Measurements from ENCODE around the gene GRIN2C.
"Not testable (repeated sequence)": the region's sequence is repeated elsewhere in the genome, so short reads cannot be mapped to it uniquely, and the experiment has no call there.

The GRIN2C gene

DNA sequence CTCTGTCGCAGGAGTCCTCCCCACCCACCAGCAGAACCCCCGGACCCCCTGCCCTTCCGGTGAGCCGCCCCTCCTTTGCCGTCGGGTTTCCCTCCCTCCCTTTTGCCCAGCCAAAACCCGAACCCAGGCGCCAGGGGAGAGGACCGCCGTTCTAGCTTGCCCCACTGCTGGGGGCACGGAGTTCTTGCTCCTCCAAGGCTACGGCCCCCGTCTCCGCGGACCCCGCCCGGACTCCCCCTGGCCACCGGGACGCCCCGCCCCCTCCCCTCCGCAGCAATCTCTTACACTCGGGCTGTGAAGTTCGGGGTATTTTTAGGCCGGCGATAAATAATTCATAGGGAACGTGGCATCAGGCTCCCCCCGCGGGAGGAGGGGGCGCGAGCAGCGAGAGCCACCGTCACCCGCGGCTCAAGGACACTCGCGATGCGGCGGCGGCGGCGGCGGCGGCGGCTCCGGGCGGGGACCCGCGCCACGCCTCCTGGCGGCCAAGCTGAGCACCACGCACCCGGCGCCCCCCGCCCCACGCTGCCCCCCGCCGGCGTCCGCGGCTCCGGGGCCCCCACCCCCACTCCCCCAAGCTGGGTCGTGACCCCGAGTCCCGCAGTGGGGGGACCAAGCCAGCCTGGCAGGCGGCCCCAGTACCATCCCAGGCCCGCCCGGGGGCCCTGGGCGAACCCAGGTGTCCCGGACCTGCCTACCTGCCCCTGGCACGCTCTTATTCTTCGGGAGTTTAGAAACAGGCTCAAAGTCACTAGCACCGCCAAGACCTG lies at the start of gene GRIN2C:
Gene GRIN2C, minus strand, starts transcription at position 427 of the 770 bp plus-strand sequence. CDS start 4,793 bp downstream, outside the sequence.
- DNase-seq, result peak; percentile 32

DNA sequence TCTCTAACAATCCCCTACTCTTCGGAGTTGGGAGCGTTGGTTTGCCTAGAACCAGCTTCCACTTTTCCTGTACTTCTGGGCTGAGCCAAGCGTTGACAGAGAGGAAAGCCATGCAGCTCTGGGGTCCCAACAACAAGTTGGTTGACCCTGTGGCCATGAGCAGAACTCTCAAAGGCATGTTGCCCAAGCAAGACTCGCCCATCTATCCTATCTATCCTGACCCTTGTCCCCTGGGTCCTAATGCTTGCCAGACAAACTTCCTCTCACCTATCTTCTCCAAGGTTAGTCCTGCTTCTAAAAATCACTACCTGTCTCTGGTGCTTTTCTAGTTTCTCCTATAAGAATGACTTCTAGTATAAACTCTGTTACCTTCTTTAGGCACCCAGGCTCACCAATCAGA lies 49.4 kb upstream of the GRIN2C start:
- not testable (repeated sequence) for DNase-seq

GRCh38 chr17:74907012-74907411 lies 47.3 kb upstream of the GRIN2C start:
- no peak for DNase-seq

DNA sequence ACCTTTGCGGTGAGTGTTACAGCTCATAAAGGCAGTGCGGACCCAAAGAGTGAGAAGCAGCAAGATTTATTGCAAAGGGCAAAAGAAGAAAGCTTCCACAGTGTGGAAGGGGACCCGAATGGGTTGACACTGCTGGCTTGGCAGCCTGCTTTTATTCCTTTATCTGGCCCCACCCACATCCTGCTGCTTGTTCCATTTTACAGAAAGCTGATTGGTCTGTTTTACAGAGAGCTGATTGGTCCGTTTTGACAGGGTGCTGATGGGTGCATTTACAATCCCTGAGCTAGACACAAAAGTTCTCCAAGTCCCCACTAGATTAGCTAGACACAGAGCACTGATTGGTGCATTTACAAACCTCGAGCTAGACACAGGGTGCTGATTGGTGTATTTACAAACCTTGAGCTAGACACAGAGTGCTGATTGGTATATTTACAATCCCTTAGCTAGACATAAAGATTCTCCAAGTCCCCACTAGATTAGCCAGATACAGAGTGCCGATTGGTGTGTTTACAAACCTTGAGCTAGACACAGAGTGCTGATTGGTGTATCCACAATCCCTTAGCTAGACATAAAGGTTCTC lies 46.6 kb upstream of the GRIN2C start:
- peak; percentile 31 for DNase-seq

DNA sequence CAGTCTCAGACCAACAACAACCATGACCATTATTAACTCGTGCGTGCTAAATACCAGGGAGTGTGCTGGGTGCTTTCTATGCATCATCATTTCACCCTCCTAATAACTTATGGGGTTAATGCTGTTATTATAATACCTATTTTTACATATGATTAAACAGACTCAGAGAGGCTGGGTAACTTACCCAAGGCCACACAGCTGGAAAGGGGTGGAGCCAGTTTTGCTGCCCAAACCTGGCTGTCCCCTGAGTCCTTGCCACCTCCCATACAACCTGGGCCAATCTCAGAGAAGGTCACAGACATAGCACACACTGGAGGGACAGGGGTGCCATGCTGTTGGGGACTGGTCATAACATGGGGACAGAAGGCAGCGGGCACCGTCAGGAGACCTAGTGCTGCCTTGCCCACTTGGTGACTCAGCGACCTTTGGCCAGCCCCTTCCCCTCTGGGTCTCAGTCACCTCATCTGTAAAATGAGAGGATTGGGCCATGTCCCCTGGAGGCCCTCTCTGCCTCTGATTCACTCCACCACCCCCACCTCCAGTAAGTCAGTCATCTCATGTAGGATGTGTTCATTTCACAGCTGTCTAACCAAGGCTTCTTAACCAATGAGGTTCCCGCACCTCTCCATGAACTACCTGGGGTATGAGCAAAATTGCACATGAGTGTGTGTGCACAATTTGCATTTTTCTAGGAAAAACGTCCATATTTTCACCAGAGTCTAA lies 45.2 kb upstream of the GRIN2C start:
- no peak for DNase-seq

GRCh38 chr17:74903671-74904070 lies 44.0 kb upstream of the GRIN2C start:
- DNase-seq, result no peak

DNA sequence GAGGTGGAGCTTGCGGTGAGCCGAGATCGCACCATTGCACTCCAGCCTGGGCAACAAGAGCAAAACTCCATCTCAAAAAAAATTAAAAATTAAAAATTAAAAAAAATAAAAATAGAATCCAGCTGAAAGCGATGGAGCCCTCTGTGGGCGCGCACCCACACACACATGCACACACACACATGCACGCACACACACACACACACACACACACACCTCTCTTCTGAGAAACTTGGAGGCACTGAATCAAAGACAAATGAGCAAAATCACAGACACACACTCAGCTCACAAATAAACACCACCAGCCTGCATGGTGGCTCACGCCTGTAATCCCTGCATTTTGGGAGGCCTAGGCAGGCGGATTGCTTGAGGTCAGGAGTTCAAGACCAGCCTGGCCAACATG lies 43.3 kb upstream of the GRIN2C start:
- DNase-seq, result no peak

- DNase-seq, result peak; percentile 27
Measured at GRCh38 chr17:74901353-74902135, 41.9 kb upstream of the GRIN2C start.

- DNase-seq, result no peak
Measured at GRCh38 chr17:74900208-74900607, 40.5 kb upstream of the GRIN2C start.

DNA sequence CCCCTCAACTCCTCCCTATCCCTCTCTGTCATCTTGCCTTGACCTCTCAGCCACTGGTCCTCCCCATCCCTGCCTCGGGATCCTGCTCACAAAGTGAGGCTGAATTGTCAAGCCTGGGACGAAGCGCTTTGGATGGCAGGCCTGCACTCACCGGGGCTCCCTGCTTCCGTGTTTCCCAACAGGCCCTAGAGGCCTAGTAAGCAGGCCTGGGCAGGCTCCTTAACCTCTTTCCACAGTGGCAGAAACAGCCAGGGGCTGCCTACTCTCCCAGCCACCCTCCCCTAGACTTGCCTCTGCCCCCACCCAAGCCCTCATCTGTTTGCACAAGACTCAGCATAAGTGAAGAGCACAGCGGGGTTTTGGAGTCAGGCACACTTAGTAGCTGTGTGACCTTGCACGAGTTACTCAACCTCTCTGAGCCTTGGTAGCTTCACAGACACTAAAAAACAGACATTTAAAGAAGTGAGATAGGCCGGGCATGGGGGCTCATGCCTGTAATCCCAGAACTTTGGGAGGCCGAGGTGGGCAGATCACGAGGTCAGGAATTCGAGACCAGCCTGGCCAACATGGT lies 38.8 kb upstream of the GRIN2C start:
- DNase-seq, result no peak

- DNase-seq, result no peak
Measured at GRCh38 chr17:74893936-74894671, 34.4 kb upstream of the GRIN2C start.

DNA sequence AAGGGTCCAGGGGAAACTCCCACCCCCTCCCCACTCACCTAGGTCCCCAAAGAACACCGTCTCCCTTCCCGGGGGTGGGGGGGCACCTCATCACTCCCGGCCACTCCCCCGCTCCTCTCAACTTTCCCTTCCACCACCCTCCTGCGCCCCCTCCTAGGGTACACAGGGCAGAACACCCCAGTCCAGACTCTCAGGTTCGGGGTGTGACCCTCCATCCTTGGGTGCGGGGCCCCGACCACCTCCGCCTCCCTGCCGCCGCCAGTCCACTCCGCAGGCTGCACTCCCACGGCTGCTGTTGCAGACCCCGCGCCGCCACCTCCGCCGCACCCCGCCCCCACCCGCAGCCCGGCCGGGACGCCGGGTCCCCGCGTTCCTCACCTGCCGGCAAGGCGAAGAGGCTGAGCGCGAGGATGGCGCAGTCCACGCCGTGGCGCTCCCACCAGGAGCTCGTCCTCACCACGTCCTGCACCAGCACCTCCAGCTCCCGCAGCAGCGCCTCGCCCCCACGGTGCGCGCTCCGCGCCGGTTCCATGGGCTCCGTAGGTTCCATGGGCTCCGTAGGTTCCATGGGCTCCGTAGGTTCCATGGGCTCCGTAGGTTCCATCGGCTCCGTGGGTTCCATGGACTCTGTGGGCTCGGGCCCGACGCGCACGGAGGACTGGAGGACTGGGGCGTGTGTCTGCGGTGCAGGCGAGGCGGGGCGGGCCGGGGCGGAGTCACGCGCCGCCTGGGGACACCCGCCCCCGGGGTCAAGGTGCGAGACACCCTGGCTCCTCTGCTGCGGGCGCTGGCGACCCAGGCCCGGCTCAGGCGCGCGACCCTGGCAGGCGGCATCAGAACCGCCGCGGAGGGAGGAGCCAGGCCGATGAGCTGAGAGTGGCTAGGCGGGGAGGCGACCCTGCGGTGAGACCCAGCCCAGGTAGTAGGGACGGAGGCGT lies 33.6 kb upstream of the GRIN2C start, which contains the start of gene FADS6:
Gene FADS6, minus strand, starts transcription at position 660 of the 938 bp plus-strand sequence. Its CDS starts 38 bp downstream, at position 622.
- no peak for DNase-seq

GRCh38 chr17:74892013-74892841 lies 32.5 kb upstream of the GRIN2C start:
- DNase-seq, result no peak

DNA sequence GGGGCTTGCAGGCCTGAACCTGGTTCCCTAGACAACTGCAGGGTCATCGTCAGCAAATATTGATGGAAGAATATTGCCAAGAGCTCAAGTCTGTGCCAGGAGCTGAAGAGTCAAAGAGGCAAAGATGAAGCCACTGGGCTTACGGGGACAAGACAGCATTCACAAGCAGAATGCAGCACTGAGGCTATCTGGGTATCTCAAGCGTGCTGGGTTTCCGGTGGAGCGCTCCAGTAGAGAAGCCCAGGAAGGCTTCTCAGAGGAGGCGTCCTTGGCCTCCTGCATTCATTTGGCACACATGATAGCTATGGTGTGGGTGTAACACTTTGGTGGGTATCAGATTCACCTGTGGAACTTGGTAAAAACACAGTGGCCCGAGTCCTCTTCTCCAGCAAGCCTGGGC lies 30.9 kb upstream of the GRIN2C start:
- DNase-seq, result no peak

- DNase-seq, result no peak
Measured at GRCh38 chr17:74888469-74888868, 28.8 kb upstream of the GRIN2C start.

DNA sequence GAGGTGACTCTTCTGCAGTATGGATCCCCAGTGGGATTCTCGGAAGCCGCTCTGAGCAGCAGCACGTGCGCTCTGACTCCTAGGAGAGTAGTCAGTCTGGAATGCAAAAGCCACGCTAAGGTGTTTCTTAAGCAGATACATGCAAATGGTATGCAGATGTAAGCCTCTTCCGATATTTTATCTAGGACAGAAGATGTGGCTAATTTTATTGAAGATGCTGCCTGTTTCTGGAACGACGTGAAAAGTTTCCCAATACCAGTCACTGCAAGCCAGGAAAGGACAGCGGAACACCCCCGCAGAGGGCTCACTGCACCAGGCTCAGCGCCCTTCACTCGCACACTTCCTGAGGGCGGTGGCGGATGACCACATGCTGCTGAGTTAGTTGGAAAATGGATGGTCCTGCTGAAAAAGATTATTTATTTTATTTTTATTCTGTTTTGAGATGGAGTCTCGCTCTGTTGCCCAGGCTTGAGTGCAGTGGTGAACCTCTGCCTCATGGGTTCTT lies 23.6 kb upstream of the GRIN2C start:
- no peak for DNase-seq

DNA sequence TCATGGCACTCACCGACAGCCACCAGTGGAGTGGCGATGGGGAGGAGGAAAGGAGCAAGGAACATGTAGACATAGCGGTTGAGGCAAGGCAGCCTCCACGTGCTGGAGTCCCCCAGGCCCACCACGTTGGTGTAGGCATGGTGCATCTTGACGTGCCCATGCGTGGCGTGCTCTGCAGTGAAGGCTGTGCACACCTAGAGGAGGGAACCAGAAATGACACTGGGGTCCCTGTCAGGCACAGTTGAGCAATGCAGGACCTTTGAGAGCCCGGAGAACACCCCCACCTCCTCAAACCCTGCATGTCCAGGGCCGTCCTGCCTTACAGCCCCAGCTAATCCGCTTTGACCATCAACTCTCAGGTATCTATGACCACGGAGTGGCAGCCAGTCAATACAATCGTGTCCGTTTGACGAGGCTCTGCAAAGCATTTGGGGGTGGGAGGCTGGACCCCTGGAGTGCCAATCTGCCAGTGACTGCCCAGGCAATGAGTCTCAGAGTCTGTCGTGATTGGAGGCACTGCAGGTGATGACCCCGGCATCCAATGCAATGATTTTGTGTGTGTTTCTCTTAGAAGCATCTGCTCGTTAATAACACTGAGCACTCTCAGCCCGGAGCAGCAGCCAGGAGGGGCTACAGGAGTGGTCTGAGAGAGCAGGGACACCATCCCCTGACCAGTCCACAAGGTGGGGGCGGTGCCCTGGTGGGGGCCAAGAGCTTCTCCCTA lies 23.0 kb upstream of the GRIN2C start:
- no peak for DNase-seq

GRCh38 chr17:74881073-74881472 lies 21.4 kb upstream of the GRIN2C start:
- no peak for DNase-seq

GRCh38 chr17:74879308-74879707 lies 19.6 kb upstream of the GRIN2C start:
- no peak for DNase-seq
